IMR-90 (cell line): Measurements from ENCODE around the gene EPHA5. TPM values are rescaled to one million over a fixed set of nuclear protein-coding genes. Genes with fewer than 3 reads are reported as not detected.

ENCODE experiments used
- ATAC-seq: fragments of 200-7000 bp; cut with Tn5 transposase; 2 replicates; pipeline ENCODE4 v1.9.1; 2020; ENCODE audit warnings: low read depth, mild to moderate bottlenecking, moderate library complexity
- BruUV-seq: library from RNA; stranded (reverse); fragments of 400-500 nt; replicated peaks from 2 replicates; lab custom pipeline; 2021; lab: Mats Ljungman, UMichigan
- CTCF ChIA-PET: fragments of 300-600 bp; formaldehyde crosslinking; extraction: SDS; loops from one replicate; lab custom pipeline; 2021; ENCODE audit warnings: antibody characterized with exemption; lab: Yijun Ruan, JAX
- POLR2A ChIA-PET: fragments of 300-600 bp; sonication (Branson Sonifier 250); formaldehyde crosslinking; loops from one replicate; lab custom pipeline; 2022; ENCODE audit warnings: antibody characterized with exemption; ENCODE audit not compliant: unreplicated experiment; lab: Charles Lee
- DNase-seq: peaks from one replicate; pipeline ENCODE4 v3.0.0; 2013
- H2AFZ ChIP-seq: replicated peaks from 2 replicates; pipeline ENCODE3; 2013; ENCODE audit warnings: low read length, mild to moderate bottlenecking; ENCODE audit not compliant: poor library complexity
- H2AK5ac ChIP-seq: 2 replicates; pipeline ENCODE4 v1.6.1; 2013; ENCODE audit warnings: low read depth, low read length, inconsistent platforms
- H2AK9ac ChIP-seq: replicated peaks from 2 replicates; pipeline ENCODE3; 2013; ENCODE audit warnings: mild to moderate bottlenecking, low read depth, low read length, moderate library complexity; ENCODE audit not compliant: poor library complexity
- H2BK120ac ChIP-seq: 2 replicates; pipeline ENCODE4 v1.6.1; 2013; ENCODE audit warnings: low read depth, low read length, inconsistent platforms
- H2BK15ac ChIP-seq: 3 replicates; pipeline ENCODE4 v1.6.1; 2013; ENCODE audit warnings: low read depth, low read length, inconsistent platforms
- H2BK20ac ChIP-seq: 2 replicates; pipeline ENCODE4 v1.6.1; 2013; ENCODE audit warnings: low read depth, mild to moderate bottlenecking, inconsistent platforms, low read length, moderate library complexity
- H2BK5ac ChIP-seq: 2 replicates; pipeline ENCODE4 v1.6.1; 2013; ENCODE audit warnings: mild to moderate bottlenecking, low read depth, low read length, inconsistent platforms; ENCODE audit not compliant: poor library complexity, severe bottlenecking
- H3K14ac ChIP-seq: replicated peaks from 2 replicates; pipeline ENCODE4 v1.6.1; 2013; ENCODE audit warnings: low read depth, low read length, inconsistent platforms
- H3K18ac ChIP-seq: 2 replicates; pipeline ENCODE4 v1.6.1; 2013; ENCODE audit warnings: low read depth, low read length, control low read depth
- H3K23ac ChIP-seq: 2 replicates; pipeline ENCODE4 v1.6.1; 2013; ENCODE audit warnings: low read depth, low read length, inconsistent platforms
- H3K27ac ChIP-seq: 2 replicates; pipeline ENCODE4 v1.5.1; 2013; ENCODE audit warnings: mild to moderate bottlenecking, control low read depth, low read length; ENCODE audit not compliant: insufficient read depth
- H3K27me3 ChIP-seq: 2 replicates; pipeline ENCODE4 v1.6.1; 2013; ENCODE audit warnings: low read length; ENCODE audit not compliant: control insufficient read depth, insufficient read depth
- H3K36me3 ChIP-seq: 2 replicates; pipeline ENCODE4 v1.6.1; 2013; ENCODE audit warnings: low read length, mixed read lengths; ENCODE audit not compliant: control insufficient read depth, insufficient read depth
- H3K4ac ChIP-seq: 2 replicates; pipeline ENCODE4 v1.6.1; 2013; ENCODE audit warnings: low read depth, low read length, inconsistent platforms
- H3K4me1 ChIP-seq: 2 replicates; pipeline ENCODE4 v1.6.1; 2013; ENCODE audit warnings: low read length, mixed read lengths; ENCODE audit not compliant: control insufficient read depth, insufficient read depth
- H3K4me2 ChIP-seq: 2 replicates; pipeline ENCODE4 v1.6.1; 2013; ENCODE audit warnings: low read depth, mild to moderate bottlenecking, control low read depth, low read length, moderate library complexity
- H3K4me3 ChIP-seq: 2 replicates; pipeline ENCODE4 v1.5.1; 2013; ENCODE audit warnings: low read depth, mild to moderate bottlenecking, control low read depth, low read length, moderate library complexity; ENCODE audit not compliant: insufficient read depth
- H3K56ac ChIP-seq: 2 replicates; pipeline ENCODE4 v1.6.1; 2013; ENCODE audit warnings: low read length, inconsistent platforms; ENCODE audit not compliant: insufficient read depth; ENCODE audit errors: extremely low read depth
- H3K79me1 ChIP-seq, 2 experiments: 2 replicates each; pipeline ENCODE4 v1.6.1; 2013; ENCODE audit warnings: low read length in 2 of 2, inconsistent platforms in 1 of 2, low read depth in 1 of 2
- H3K9ac ChIP-seq: 2 replicates; pipeline ENCODE4 v1.6.1; 2013; ENCODE audit warnings: low read depth, low read length, control low read depth
- H3K9me1 ChIP-seq: 2 replicates; pipeline ENCODE4 v1.6.1; 2013; ENCODE audit warnings: low read length, inconsistent platforms; ENCODE audit not compliant: insufficient read depth
- H3K9me3 ChIP-seq: 2 replicates; pipeline ENCODE4 v1.6.1; 2013; ENCODE audit warnings: low read length; ENCODE audit not compliant: control insufficient read depth, insufficient read depth
- H4K20me1 ChIP-seq: 2 replicates; pipeline ENCODE4 v1.6.1; 2013; ENCODE audit warnings: low read length, inconsistent platforms; ENCODE audit not compliant: insufficient read depth
- H4K5ac ChIP-seq: 2 replicates; pipeline ENCODE4 v1.6.1; 2013; ENCODE audit warnings: mild to moderate bottlenecking, low read depth, low read length, control low read depth
- H4K8ac ChIP-seq, 2 experiments: 2 replicates each; pipeline ENCODE4 v1.6.1; 2013; ENCODE audit warnings: low read depth in 2 of 2, low read length in 2 of 2, control low read depth in 1 of 2, inconsistent platforms in 1 of 2
- H4K91ac ChIP-seq: 2 replicates; pipeline ENCODE4 v1.6.1; 2013; ENCODE audit warnings: low read depth, low read length, inconsistent platforms; ENCODE audit not compliant: insufficient read depth
- BHLHE40 ChIP-seq: fragments of 150-350 bp; IDR thresholded peaks from 2 replicates; pipeline ENCODE4 v1.6.1; 2016; ENCODE audit warnings: mild to moderate bottlenecking, low read depth, low read length
- CHD1 ChIP-seq: IDR thresholded peaks from 2 replicates; pipeline ENCODE4 v1.6.1; 2012; ENCODE audit warnings: low read depth, low read length, improper control_type of control experiment
- FOS ChIP-seq: fragments of 150-350 bp; IDR thresholded peaks from 2 replicates; pipeline ENCODE4 v1.6.1; 2016; ENCODE audit warnings: low read depth, low read length
- MAFK ChIP-seq: IDR thresholded peaks from 2 replicates; pipeline ENCODE4 v1.6.1; 2012; ENCODE audit warnings: low read depth, low read length, improper control_type of control experiment
- MAZ ChIP-seq: IDR thresholded peaks from 2 replicates; pipeline ENCODE4 v1.6.1; 2012; ENCODE audit warnings: low read depth, mild to moderate bottlenecking, low read length, improper control_type of control experiment, moderate library complexity, borderline replicate concordance
- MXI1 ChIP-seq: IDR thresholded peaks from 2 replicates; pipeline ENCODE4 v1.6.1; 2012; ENCODE audit warnings: low read depth, mild to moderate bottlenecking, low read length, moderate library complexity, borderline replicate concordance
- NFE2L2 ChIP-seq: fragments of 150-350 bp; IDR thresholded peaks from 2 replicates; pipeline ENCODE4 v1.6.1; 2016; ENCODE audit warnings: low read depth, mild to moderate bottlenecking, low read length
- POLR2A ChIP-seq: IDR thresholded peaks from 2 replicates; pipeline ENCODE4 v1.6.1; 2012; ENCODE audit warnings: mild to moderate bottlenecking, low read depth, low read length
- RAD21 ChIP-seq: IDR thresholded peaks from 2 replicates; pipeline ENCODE4 v1.6.1; 2012; ENCODE audit warnings: low read length, improper control_type of control experiment
- RCOR1 ChIP-seq: IDR thresholded peaks from 2 replicates; pipeline ENCODE4 v1.6.1; 2012; ENCODE audit warnings: mild to moderate bottlenecking, low read length, improper control_type of control experiment; ENCODE audit not compliant: insufficient replicate concordance
- RFX5 ChIP-seq: IDR thresholded peaks from 2 replicates; pipeline ENCODE4 v1.8.0; 2012; ENCODE audit warnings: low read depth, mild to moderate bottlenecking, low read length, moderate library complexity
- WGBS, 2 experiments: methylation state at CpG; one replicate each; pipeline versions ENCODE4 v1.1.5 to v1.1.7; 2013; ENCODE audit warnings: missing lambda C conversion rate in 2 of 2; ENCODE audit not compliant: insufficient read length in 1 of 2; ENCODE audit errors: extremely low coverage in 2 of 2; 5-methylcytosine and 5-hydroxymethylcytosine counted together
- dilution Hi-C: fragments of 300-500 bp; cut with HindIII; formaldehyde crosslinking; loops from one replicate; pipeline ENCODE4 v1.14.3; 2018; ENCODE audit warnings: low sequenced_read_pairs; ENCODE audit not compliant: unreplicated experiment
- in situ Hi-C: fragments of 300-500 bp; cut with MboI; formaldehyde crosslinking; loops from 3 replicates; pipeline ENCODE4 v1.14.3; 2019; ENCODE audit warnings: low sequenced_read_pairs, inconsistent platforms, mixed read lengths
- intact Hi-C: fragments of 100-400 bp; cut with micrococcal nuclease; formaldehyde crosslinking; loops from 2 replicates; pipeline ENCODE4 v1.10.0; 2022
- polyA plus RNA-seq, 3 experiments: library from polyadenylated mRNA; depleted of rRNA; stranded (reverse); fragments of >200 nt; gene quantifications; 2 replicates each; pipeline ENCODE4 v1.2.3, GENCODE V29; 2012; ENCODE audit warnings: low replicate concordance in 1 of 3
- total RNA-seq: library from RNA; depleted of rRNA; stranded (reverse); fragments of >200 nt; gene quantifications from 2 replicates; pipeline ENCODE4 v1.2.3, GENCODE V29; 2012
- TF ChIP-seq, protein P1 (sequence below): conservative IDR thresholded peaks from 2 replicates; pipeline ENCODE4 v1.5.1; 2012; ENCODE audit warnings: mild to moderate bottlenecking, low read depth, low read length, improper control_type of control experiment
- TF ChIP-seq, protein P2 (sequence below): fragments of 150-350 bp; IDR thresholded peaks from 2 replicates; pipeline ENCODE4 v1.6.1; 2016; ENCODE audit warnings: low read depth, mild to moderate bottlenecking, low read length, moderate library complexity, borderline replicate concordance
- TF ChIP-seq, protein P3 (sequence below): fragments of 150-350 bp; IDR thresholded peaks from 2 replicates; pipeline ENCODE4 v1.6.1; 2017; ENCODE audit warnings: mild to moderate bottlenecking, antibody characterized with exemption, low read length, low read depth

Gene EPHA5
- total and polyA plus RNA-seq, 2 of the 4 experiments (the other 2 are of a cell fraction): 0.07 to 0.18 TPM

DNA sequence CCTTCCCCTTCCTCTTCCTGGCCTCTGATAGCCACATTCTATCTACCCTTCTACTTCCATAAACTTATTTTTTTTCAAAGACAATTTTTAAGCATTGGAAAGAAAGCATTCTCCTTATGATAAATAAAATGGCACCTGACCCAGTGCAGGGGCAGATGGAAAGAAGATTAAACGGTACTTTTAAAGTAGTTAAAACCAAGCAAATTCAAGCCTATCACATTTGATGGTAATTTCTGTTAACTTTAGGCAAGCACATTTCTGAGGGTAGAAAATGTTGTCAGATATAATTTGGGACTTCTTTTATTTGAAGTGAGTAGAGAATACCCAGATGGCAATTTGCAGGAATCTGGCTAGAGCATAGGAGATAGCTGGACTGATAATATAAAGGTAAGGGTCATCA, 332.9 kb downstream of the EPHA5 start:
- no peak overlapping the region for H2BK20ac ChIP-seq

More for the DNA sequence above, 332.9 kb downstream of the EPHA5 start:
- ATAC-seq (no peak), DNase-seq (no peak)
- Histone ChIP-seq H3K23ac (no peak overlapping the region), H4K8ac (no peak overlapping the region), H3K9me1 (no peaks in the 10 kb centered on the region), H4K5ac (no peak overlapping the region), H2BK120ac (no peak overlapping the region), H3K79me1 (no peaks in the 10 kb centered on the region), H4K91ac (no peak overlapping the region), H4K20me1 (no peaks in the 10 kb centered on the region), H3K56ac (no peak overlapping the region), H2BK15ac (no peak overlapping the region), H3K4me3 (no peak overlapping the region), H2BK5ac (no peak overlapping the region), H2AFZ (no peak overlapping the region), H2AK9ac (no peak overlapping the region), H3K4me1 (no peaks in the 10 kb centered on the region), H3K36me3 (no peaks in the 10 kb centered on the region), H3K4me2 (no peak overlapping the region), H3K18ac (no peak overlapping the region), H3K9me3 (no peaks in the 10 kb centered on the region), H3K27ac (no peak overlapping the region), H3K9ac (no peak overlapping the region), H3K4ac (no peak overlapping the region), H2AK5ac (no peak overlapping the region), H3K27me3 (no peaks in the 10 kb centered on the region), H3K14ac (no peak overlapping the region)
- ChIA-PET CTCF (no interaction called here), POLR2A (no interaction called here)
- TF ChIP-seq POLR2A (no peak), MAZ (no peak), BHLHE40 (no peak), RAD21 (no peak), NFE2L2 (no peak), RFX5 (no peak), CHD1 (no peak), RCOR1 (no peak), MAFK (no peak), MXI1 (no peak), FOS (no peak)
- TF ChIP-seq, protein P1, sequence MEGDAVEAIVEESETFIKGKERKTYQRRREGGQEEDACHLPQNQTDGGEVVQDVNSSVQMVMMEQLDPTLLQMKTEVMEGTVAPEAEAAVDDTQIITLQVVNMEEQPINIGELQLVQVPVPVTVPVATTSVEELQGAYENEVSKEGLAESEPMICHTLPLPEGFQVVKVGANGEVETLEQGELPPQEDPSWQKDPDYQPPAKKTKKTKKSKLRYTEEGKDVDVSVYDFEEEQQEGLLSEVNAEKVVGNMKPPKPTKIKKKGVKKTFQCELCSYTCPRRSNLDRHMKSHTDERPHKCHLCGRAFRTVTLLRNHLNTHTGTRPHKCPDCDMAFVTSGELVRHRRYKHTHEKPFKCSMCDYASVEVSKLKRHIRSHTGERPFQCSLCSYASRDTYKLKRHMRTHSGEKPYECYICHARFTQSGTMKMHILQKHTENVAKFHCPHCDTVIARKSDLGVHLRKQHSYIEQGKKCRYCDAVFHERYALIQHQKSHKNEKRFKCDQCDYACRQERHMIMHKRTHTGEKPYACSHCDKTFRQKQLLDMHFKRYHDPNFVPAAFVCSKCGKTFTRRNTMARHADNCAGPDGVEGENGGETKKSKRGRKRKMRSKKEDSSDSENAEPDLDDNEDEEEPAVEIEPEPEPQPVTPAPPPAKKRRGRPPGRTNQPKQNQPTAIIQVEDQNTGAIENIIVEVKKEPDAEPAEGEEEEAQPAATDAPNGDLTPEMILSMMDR: no peak
- TF ChIP-seq, protein P2, sequence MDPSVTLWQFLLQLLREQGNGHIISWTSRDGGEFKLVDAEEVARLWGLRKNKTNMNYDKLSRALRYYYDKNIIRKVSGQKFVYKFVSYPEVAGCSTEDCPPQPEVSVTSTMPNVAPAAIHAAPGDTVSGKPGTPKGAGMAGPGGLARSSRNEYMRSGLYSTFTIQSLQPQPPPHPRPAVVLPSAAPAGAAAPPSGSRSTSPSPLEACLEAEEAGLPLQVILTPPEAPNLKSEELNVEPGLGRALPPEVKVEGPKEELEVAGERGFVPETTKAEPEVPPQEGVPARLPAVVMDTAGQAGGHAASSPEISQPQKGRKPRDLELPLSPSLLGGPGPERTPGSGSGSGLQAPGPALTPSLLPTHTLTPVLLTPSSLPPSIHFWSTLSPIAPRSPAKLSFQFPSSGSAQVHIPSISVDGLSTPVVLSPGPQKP: no peak
- TF ChIP-seq, protein P3, sequence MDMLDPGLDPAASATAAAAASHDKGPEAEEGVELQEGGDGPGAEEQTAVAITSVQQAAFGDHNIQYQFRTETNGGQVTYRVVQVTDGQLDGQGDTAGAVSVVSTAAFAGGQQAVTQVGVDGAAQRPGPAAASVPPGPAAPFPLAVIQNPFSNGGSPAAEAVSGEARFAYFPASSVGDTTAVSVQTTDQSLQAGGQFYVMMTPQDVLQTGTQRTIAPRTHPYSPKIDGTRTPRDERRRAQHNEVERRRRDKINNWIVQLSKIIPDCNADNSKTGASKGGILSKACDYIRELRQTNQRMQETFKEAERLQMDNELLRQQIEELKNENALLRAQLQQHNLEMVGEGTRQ: no peak
- in situ Hi-C loops (no loop called here), dilution Hi-C loops (no loop called here), intact Hi-C loops (no loop called here)
- no TSS peak for BruUV-seq
- no CpG with 5 or more reads among the region's 1 CpG for whole genome bisulfite sequencing, 2 experiments
